C4-2B (cell line): ENCODE data around the gene TENM4.

Experiments used
- ZFX ChIP-seq: fragments of 450-650 bp; IDR thresholded peaks from 2 replicates; pipeline ENCODE4 v1.6.1; 2017
- TF ChIP-seq, protein P1 (sequence below): fragments of 450-650 bp; conservative IDR thresholded peaks from 2 replicates; pipeline ENCODE4 v1.5.1; 2017; ENCODE audit warnings: mild to moderate bottlenecking

DNA sequence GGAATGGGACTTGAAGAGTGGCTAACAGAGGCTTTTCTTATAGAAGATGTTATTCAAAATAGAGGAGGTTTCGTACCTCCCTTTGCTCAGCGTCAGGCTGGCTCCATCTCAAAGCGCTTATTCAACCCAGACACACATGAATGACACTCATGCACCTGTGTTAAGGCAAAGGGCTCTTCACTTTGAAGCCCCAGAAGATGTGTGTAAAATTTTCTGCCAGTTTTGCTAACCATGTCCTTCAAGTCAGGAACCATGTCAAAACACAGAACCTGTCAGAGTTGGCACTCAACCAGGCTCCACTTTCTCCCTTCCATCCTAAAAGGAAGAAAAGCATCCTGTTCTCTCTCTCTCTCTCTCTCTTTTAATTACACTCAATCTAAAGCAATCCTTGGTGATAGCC is 513.3 kb downstream of the TENM4 start:
- TF ChIP-seq, protein P1, sequence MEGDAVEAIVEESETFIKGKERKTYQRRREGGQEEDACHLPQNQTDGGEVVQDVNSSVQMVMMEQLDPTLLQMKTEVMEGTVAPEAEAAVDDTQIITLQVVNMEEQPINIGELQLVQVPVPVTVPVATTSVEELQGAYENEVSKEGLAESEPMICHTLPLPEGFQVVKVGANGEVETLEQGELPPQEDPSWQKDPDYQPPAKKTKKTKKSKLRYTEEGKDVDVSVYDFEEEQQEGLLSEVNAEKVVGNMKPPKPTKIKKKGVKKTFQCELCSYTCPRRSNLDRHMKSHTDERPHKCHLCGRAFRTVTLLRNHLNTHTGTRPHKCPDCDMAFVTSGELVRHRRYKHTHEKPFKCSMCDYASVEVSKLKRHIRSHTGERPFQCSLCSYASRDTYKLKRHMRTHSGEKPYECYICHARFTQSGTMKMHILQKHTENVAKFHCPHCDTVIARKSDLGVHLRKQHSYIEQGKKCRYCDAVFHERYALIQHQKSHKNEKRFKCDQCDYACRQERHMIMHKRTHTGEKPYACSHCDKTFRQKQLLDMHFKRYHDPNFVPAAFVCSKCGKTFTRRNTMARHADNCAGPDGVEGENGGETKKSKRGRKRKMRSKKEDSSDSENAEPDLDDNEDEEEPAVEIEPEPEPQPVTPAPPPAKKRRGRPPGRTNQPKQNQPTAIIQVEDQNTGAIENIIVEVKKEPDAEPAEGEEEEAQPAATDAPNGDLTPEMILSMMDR = no peak
- no peak for TF ChIP-seq ZFX
